HepG2 (cell line): ENCODE measurements around the gene MOXD1. TPM values are rescaled to one million over a fixed set of nuclear protein-coding genes. Genes with fewer than 3 reads are reported as not detected.
A peak's percentile ranks its signal among the peaks of the same experiment; 100 is the strongest.

Experiments
- HNRNPUL1 ChIP-seq: fragments of 200-400 bp; formaldehyde crosslinking; IDR thresholded peaks from 2 replicates; pipeline ENCODE4 v1.6.1; 2017; ENCODE audit warnings: low read depth, mild to moderate bottlenecking, low read length, moderate library complexity
- HOXA5 ChIP-seq: sonication (generic); formaldehyde crosslinking; IDR thresholded peaks from 2 replicates; pipeline ENCODE4 v1.4.0; 2020; ENCODE audit warnings: missing genetic modification reagents
- JUN ChIP-seq: sonication (generic); formaldehyde crosslinking; IDR thresholded peaks from 2 replicates; pipeline ENCODE4 v1.4.0; 2020; ENCODE audit warnings: mild to moderate bottlenecking, missing genetic modification reagents
- NKX3-1 ChIP-seq: sonication (generic); formaldehyde crosslinking; IDR thresholded peaks from 2 replicates; pipeline ENCODE4 v1.5.0; 2020; ENCODE audit warnings: missing genetic modification reagents
- POLR2AphosphoS5 ChIP-seq: IDR thresholded peaks from 2 replicates; pipeline ENCODE4 v1.6.1; 2012; ENCODE audit warnings: low read depth, low read length
- RBAK ChIP-seq: sonication (generic); formaldehyde crosslinking; IDR thresholded peaks from 2 replicates; pipeline ENCODE4 v1.5.1; 2020; ENCODE audit warnings: mild to moderate bottlenecking, missing genetic modification reagents
- ZFP82 ChIP-seq: sonication (generic); formaldehyde crosslinking; IDR thresholded peaks from 2 replicates; pipeline ENCODE4 v1.5.1; 2020; ENCODE audit warnings: mild to moderate bottlenecking, missing genetic modification reagents, borderline replicate concordance
- ZMYM4 ChIP-seq: sonication (generic); formaldehyde crosslinking; IDR thresholded peaks from 2 replicates; pipeline ENCODE4 v1.8.1; 2023; ENCODE audit warnings: mild to moderate bottlenecking, missing genetic modification reagents
- ZNF292 ChIP-seq: sonication (generic); formaldehyde crosslinking; IDR thresholded peaks from 2 replicates; pipeline ENCODE4 v1.8.1; 2022; ENCODE audit warnings: mild to moderate bottlenecking, low read depth, missing genetic modification reagents, borderline replicate concordance
- ZNF644 ChIP-seq: IDR thresholded peaks from 2 replicates; pipeline ENCODE4 v1.6.1; 2016; ENCODE audit warnings: low read depth
- polyA plus RNA-seq, 8 experiments: library from polyadenylated mRNA; depleted of rRNA in 3 of 8; stranded (reverse) in 7 of 8; unstranded in 1 of 8; fragments of >200 nt; fragmentation: Illumina TruSeq in 4 of 8; extraction: Trizol in 4 of 8; gene quantifications; 2 replicates each; pipeline versions ENCODE4 v1.2.1 to v1.2.3, GENCODE V29; 2011 to 2016; ENCODE audit warnings: low read depth in 4 of 8, missing spikeins in 1 of 8, mixed read lengths in 1 of 8; ENCODE audit not compliant: insufficient read depth in 1 of 8
- total RNA-seq, 5 experiments: library from RNA; depleted of rRNA; stranded (reverse); fragments of >200 nt; fragmentation: Illumina TruSeq; extraction: Trizol; gene quantifications; 2 replicates each; pipeline ENCODE4 v1.2.3, GENCODE V29; 2016; ENCODE audit warnings: low read depth in 1 of 5
- TF ChIP-seq, protein P1 (sequence below), 2 experiments: sonication (generic) in 1 of 2; formaldehyde crosslinking in 1 of 2; IDR thresholded peaks; 2 replicates each; pipeline versions ENCODE4 v1.6.1 to v1.9.0; 2014 to 2022; ENCODE audit warnings: antibody characterized with exemption in 1 of 2, borderline replicate concordance in 1 of 2, inconsistent platforms in 1 of 2, low read depth in 1 of 2, missing genetic modification reagents in 1 of 2
- TF ChIP-seq, protein P2 (sequence below), 2 experiments: IDR thresholded peaks; 2 replicates each; pipeline ENCODE4 v1.6.1; 2011 to 2012; ENCODE audit warnings: low read length in 2 of 2, borderline replicate concordance in 1 of 2, low read depth in 1 of 2, mild to moderate bottlenecking in 1 of 2, moderate library complexity in 1 of 2
- TF ChIP-seq, protein P3 (sequence below), 2 experiments: sonication (generic) in 1 of 2; formaldehyde crosslinking in 1 of 2; IDR thresholded peaks; 2 replicates each; pipeline versions ENCODE4 v1.5.1 to v1.6.1; 2011 to 2020; ENCODE audit warnings: borderline replicate concordance in 1 of 2, low read depth in 1 of 2, low read length in 1 of 2, mild to moderate bottlenecking in 1 of 2, missing genetic modification reagents in 1 of 2, moderate library complexity in 1 of 2
- TF ChIP-seq, protein P4 (sequence below): IDR thresholded peaks from 2 replicates; pipeline ENCODE4 v1.6.1; 2016; ENCODE audit warnings: low read depth, borderline replicate concordance

The MOXD1 gene
- total and polyA plus RNA-seq, 2 of the 13 experiments (the other 11 are each of a cell fraction or from before 2014, with no cell fraction given) = 0.03 TPM; not detected in 1

DNA sequence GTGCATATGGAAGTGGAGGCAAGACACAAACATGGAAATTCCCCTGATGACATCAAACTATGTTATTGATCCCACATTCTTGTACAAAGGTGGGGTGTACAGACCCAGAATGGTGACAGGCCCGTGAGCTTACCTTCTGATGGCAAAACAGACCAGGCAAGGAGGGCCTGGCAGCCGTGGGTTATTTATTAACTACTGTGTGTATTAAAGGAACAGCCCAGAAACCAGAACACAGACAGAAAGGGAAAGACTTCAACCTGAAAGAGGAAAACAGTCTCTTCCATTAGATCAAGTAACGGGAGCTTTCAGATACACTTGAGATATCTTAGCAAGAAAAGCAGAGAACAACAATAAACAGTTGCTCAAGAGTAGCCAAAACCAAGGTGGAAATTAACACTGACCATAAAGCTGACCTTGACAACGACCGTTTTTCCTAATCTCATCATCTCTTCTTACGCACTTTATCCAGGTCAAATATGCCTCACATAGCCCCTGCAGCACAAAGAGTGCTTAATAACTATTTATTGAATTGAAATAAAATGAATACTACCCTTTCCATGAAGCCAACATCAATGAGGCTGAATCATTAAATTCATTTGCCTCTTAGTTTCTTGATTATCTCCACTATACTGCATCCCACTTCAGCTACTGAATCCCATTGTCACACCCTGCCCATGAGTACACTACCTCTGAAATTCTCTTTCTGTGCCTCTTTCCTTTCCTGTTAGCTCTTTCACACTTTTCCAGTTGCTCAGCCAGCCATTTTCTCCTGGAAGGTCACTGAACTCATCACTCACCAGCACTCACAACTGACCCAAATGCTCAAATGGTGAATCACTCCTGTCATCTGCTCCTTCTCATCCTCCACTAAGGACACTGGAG is 67.4 kb downstream of the MOXD1 start (continued):
- TF ChIP-seq, protein P1, sequence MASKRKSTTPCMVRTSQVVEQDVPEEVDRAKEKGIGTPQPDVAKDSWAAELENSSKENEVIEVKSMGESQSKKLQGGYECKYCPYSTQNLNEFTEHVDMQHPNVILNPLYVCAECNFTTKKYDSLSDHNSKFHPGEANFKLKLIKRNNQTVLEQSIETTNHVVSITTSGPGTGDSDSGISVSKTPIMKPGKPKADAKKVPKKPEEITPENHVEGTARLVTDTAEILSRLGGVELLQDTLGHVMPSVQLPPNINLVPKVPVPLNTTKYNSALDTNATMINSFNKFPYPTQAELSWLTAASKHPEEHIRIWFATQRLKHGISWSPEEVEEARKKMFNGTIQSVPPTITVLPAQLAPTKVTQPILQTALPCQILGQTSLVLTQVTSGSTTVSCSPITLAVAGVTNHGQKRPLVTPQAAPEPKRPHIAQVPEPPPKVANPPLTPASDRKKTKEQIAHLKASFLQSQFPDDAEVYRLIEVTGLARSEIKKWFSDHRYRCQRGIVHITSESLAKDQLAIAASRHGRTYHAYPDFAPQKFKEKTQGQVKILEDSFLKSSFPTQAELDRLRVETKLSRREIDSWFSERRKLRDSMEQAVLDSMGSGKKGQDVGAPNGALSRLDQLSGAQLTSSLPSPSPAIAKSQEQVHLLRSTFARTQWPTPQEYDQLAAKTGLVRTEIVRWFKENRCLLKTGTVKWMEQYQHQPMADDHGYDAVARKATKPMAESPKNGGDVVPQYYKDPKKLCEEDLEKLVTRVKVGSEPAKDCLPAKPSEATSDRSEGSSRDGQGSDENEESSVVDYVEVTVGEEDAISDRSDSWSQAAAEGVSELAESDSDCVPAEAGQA (IDR thresholded peaks at IDR 0.05; ENCODE audit: low read depth) = peak; percentile 54; the same call in 1 of the 2 replicates
- TF ChIP-seq, protein P1 (CRISPR knock-in tag; IDR thresholded peaks at IDR 0.05; ENCODE audit: borderline replicate concordance) = no peak
- TF ChIP-seq, protein P2, sequence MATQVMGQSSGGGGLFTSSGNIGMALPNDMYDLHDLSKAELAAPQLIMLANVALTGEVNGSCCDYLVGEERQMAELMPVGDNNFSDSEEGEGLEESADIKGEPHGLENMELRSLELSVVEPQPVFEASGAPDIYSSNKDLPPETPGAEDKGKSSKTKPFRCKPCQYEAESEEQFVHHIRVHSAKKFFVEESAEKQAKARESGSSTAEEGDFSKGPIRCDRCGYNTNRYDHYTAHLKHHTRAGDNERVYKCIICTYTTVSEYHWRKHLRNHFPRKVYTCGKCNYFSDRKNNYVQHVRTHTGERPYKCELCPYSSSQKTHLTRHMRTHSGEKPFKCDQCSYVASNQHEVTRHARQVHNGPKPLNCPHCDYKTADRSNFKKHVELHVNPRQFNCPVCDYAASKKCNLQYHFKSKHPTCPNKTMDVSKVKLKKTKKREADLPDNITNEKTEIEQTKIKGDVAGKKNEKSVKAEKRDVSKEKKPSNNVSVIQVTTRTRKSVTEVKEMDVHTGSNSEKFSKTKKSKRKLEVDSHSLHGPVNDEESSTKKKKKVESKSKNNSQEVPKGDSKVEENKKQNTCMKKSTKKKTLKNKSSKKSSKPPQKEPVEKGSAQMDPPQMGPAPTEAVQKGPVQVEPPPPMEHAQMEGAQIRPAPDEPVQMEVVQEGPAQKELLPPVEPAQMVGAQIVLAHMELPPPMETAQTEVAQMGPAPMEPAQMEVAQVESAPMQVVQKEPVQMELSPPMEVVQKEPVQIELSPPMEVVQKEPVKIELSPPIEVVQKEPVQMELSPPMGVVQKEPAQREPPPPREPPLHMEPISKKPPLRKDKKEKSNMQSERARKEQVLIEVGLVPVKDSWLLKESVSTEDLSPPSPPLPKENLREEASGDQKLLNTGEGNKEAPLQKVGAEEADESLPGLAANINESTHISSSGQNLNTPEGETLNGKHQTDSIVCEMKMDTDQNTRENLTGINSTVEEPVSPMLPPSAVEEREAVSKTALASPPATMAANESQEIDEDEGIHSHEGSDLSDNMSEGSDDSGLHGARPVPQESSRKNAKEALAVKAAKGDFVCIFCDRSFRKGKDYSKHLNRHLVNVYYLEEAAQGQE (IDR thresholded peaks at IDR 0.05; ENCODE audit: borderline replicate concordance in 1 of 2, low read depth in 1 of 2, low read length in 2 of 2) = no peak
- TF ChIP-seq HNRNPUL1 = peak; percentile 73; the same call in 1 of the 2 replicates
- TF ChIP-seq POLR2AphosphoS5 = peak; percentile 38; the same call in 1 of the 2 replicates
- TF ChIP-seq, protein P3, sequence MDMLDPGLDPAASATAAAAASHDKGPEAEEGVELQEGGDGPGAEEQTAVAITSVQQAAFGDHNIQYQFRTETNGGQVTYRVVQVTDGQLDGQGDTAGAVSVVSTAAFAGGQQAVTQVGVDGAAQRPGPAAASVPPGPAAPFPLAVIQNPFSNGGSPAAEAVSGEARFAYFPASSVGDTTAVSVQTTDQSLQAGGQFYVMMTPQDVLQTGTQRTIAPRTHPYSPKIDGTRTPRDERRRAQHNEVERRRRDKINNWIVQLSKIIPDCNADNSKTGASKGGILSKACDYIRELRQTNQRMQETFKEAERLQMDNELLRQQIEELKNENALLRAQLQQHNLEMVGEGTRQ (IDR thresholded peaks at IDR 0.05; ENCODE audit: low read depth, low read length) = no peak
- TF ChIP-seq, protein P3 (CRISPR knock-in tag; IDR thresholded peaks at IDR 0.05; ENCODE audit: borderline replicate concordance) = no peak
- TF ChIP-seq, protein P4, sequence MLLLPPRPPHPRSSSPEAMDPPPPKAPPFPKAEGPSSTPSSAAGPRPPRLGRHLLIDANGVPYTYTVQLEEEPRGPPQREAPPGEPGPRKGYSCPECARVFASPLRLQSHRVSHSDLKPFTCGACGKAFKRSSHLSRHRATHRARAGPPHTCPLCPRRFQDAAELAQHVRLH (CRISPR knock-in tag) = no peak
- peak; percentile 50; the same call in 1 of the 2 replicates for TF ChIP-seq HOXA5 (CRISPR knock-in tag)
- no peak for TF ChIP-seq RBAK (CRISPR knock-in tag)
- peak; percentile 85 for TF ChIP-seq ZMYM4 (CRISPR knock-in tag)
- 0 out of 2 replicates have a peak, but pooled peaks have one; percentile 24 for TF ChIP-seq ZNF292 (CRISPR knock-in tag)
- TF ChIP-seq NKX3-1 = 0 out of 2 replicates have a peak, but pooled peaks have one; percentile 10
- peak; percentile 68; the same call in 1 of the 2 replicates for TF ChIP-seq JUN (CRISPR knock-in tag)
- peak; percentile 67; the same call in 1 of the 2 replicates for TF ChIP-seq ZNF644 (CRISPR knock-in tag)
- TF ChIP-seq ZFP82 = peak; percentile 46; the same call in 1 of the 2 replicates
